K562 (cell line): ENCODE data around the gene GNB5. TPM values are rescaled to one million over a fixed set of nuclear protein-coding genes. Genes with fewer than 3 reads are reported as not detected.

ENCODE experiments used
- ATAC-seq: fragments of 200-7000 bp; cut with Tn5 transposase; 3 replicates; pipeline ENCODE4 v1.9.1; 2020; ENCODE audit warnings: moderate library complexity
- BruUV-seq: library from RNA; stranded (reverse); fragments of 400-500 nt; replicated peaks from 2 replicates; lab custom pipeline; 2021; lab: Mats Ljungman, UMichigan
- CTCF ChIA-PET: fragments of 300-600 bp; formaldehyde crosslinking; extraction: SDS; loops from one replicate; lab custom pipeline; 2021; ENCODE audit warnings: low intra/inter-chr PET ratio; lab: Yijun Ruan, JAX
- POLR2A ChIA-PET: fragments of 300-600, 350-650 bp; sonication (Branson Sonifier 250); formaldehyde crosslinking; extraction: SDS; loops from one replicate; lab custom pipeline; 2021; ENCODE audit warnings: antibody characterized with exemption, inconsistent platforms; lab: Yijun Ruan, JAX
- DNase-seq, 4 experiments: peaks; one replicate each; pipeline versions ENCODE4 v3.0.0 to v3.0.0-alpha.2; 2011 to 2018; ENCODE audit warnings: low spot score in 3 of 4, mixed read lengths in 3 of 4; ENCODE audit errors: extremely low read depth in 1 of 4
- FAIRE-seq: peaks from 2 replicates; lab custom pipeline; 2011; peaks lifted over from hg19 to GRCh38; lab: Jason Lieb, UNC
- H2AFZ ChIP-seq: 2 replicates; pipeline ENCODE4 v1.6.0; 2011; ENCODE audit warnings: low read depth, low read length, control low read depth, inconsistent platforms
- H3K27ac ChIP-seq: fragments of 200-600 bp; 3 replicates; pipeline ENCODE4 v1.8.0; 2011; ENCODE audit warnings: low read depth, mild to moderate bottlenecking, control low read depth, inconsistent platforms, low read length, moderate library complexity, mixed read lengths; ENCODE audit errors: extremely low read depth
- H3K27me3 ChIP-seq, 2 experiments: fragments of 300-600 bp in 1 of 2; 2 replicates in 1 of 2; 3 replicates in 1 of 2; pipeline versions ENCODE4 v1.6.0 to v1.8.0; 2011; ENCODE audit warnings: inconsistent platforms in 2 of 2, low read length in 2 of 2, mild to moderate bottlenecking in 1 of 2, mixed read lengths in 1 of 2, moderate library complexity in 1 of 2; ENCODE audit not compliant: control insufficient read depth in 2 of 2, insufficient read depth in 2 of 2
- H3K36me3 ChIP-seq: fragments of 300-600 bp; 3 replicates; pipeline ENCODE4 v1.8.0; 2011; ENCODE audit warnings: mild to moderate bottlenecking, low read length, inconsistent platforms; ENCODE audit not compliant: control insufficient read depth, insufficient read depth
- H3K4me1 ChIP-seq, 2 experiments: fragments of 200-600 bp in 1 of 2; replicated peaks in 1 of 2; 2 replicates in 1 of 2; 3 replicates in 1 of 2; pipeline versions ENCODE4 v1.5.1 to v1.8.0; 2011; ENCODE audit warnings: inconsistent platforms in 2 of 2, low read length in 2 of 2, mild to moderate bottlenecking in 1 of 2, mixed read lengths in 1 of 2, moderate library complexity in 1 of 2; ENCODE audit not compliant: control insufficient read depth in 2 of 2, insufficient read depth in 2 of 2
- H3K4me2 ChIP-seq: 2 replicates; pipeline ENCODE4 v1.6.1; 2011; ENCODE audit warnings: low read length, control low read depth, inconsistent platforms, mixed read lengths; ENCODE audit not compliant: insufficient read depth
- H3K4me3 ChIP-seq: fragments of 200-600 bp; sonication (generic), shearing (Covaris generic); 2 replicates; pipeline ENCODE4 v1.5.1; 2016; ENCODE audit warnings: control low read depth, inconsistent platforms
- H3K79me2 ChIP-seq: fragments of 200-600 bp; 3 replicates; pipeline ENCODE4 v1.8.0; 2011; ENCODE audit warnings: low read length, inconsistent platforms; ENCODE audit not compliant: control insufficient read depth, insufficient read depth
- H3K9ac ChIP-seq, 2 experiments: 2 replicates each; pipeline versions ENCODE4 v1.6.0 to v1.6.1; 2011; ENCODE audit warnings: low read depth in 2 of 2, low read length in 2 of 2, control low read depth in 1 of 2, inconsistent platforms in 1 of 2, mild to moderate bottlenecking in 1 of 2, mixed read lengths in 1 of 2; ENCODE audit not compliant: insufficient read depth in 1 of 2
- H3K9me1 ChIP-seq: one replicate; pipeline ENCODE4 v1.6.0; 2011; ENCODE audit warnings: inconsistent platforms, mild to moderate bottlenecking, low read length, moderate library complexity; ENCODE audit not compliant: control insufficient read depth, insufficient read depth
- H3K9me3 ChIP-seq: replicated peaks from 2 replicates; pipeline ENCODE4 v1.5.1; 2011; ENCODE audit warnings: low read depth, low read length, inconsistent platforms; ENCODE audit not compliant: control insufficient read depth, insufficient read depth
- H4K20me1 ChIP-seq: replicated peaks from 2 replicates; pipeline ENCODE4 v1.6.1; 2011; ENCODE audit warnings: low read length, inconsistent platforms, mixed read lengths; ENCODE audit not compliant: control insufficient read depth, insufficient read depth
- FOXK2 ChIP-seq, 2 experiments: fragments of 450-650 bp; IDR thresholded peaks in 1 of 2; conservative IDR thresholded peaks in 1 of 2; 2 replicates each; pipeline ENCODE4 v1.6.1; 2016; ENCODE audit warnings: low read depth in 2 of 2, mild to moderate bottlenecking in 1 of 2
- HNRNPUL1 ChIP-seq: fragments of 200-400 bp; formaldehyde crosslinking; IDR thresholded peaks from 2 replicates; pipeline ENCODE4 v1.6.1; 2017; ENCODE audit warnings: low read length
- KHSRP ChIP-seq: fragments of 450-650 bp; IDR thresholded peaks from 2 replicates; pipeline ENCODE4 v1.6.1; 2017
- RB1 ChIP-seq: fragments of 450-650 bp; IDR thresholded peaks from 2 replicates; pipeline ENCODE4 v1.6.1; 2017; ENCODE audit warnings: low read depth, mild to moderate bottlenecking
- WGBS: fragments of 100-300 bp; shearing (Covaris generic); methylation state at CpG from one replicate; pipeline ENCODE4 v1.1.6; 2016; ENCODE audit warnings: low coverage, mixed read lengths; ENCODE audit not compliant: insufficient coverage; ENCODE audit errors: missing lambda C conversion rate; 5-methylcytosine and 5-hydroxymethylcytosine counted together
- in situ Hi-C: fragments of 300-500 bp; cut with MboI; formaldehyde crosslinking; loops from 4 replicates; pipeline ENCODE4 v1.15.0; 2018; ENCODE audit warnings: inconsistent platforms, mixed read lengths
- intact Hi-C: fragments of 100-400 bp; cut with micrococcal nuclease; formaldehyde crosslinking; loops from 2 replicates; pipeline ENCODE4 v1.14.2; 2022
- polyA plus RNA-seq, 8 experiments: library from polyadenylated mRNA; depleted of rRNA in 4 of 8; stranded (reverse) in 5 of 8; unstranded in 3 of 8; fragments of >200 nt; fragmentation: Nextera tagmentation in 2 of 8; fragmentation: Illumina TruSeq in 1 of 8; extraction: Ambion mirVana in 2 of 8; extraction: Trizol in 1 of 8; gene quantifications; 2 replicates each; pipeline versions ENCODE4 v1.2.1 to v1.2.3, GENCODE V29; 2011 to 2014; ENCODE audit warnings: inconsistent platforms in 1 of 8, missing spikeins in 1 of 8
- total RNA-seq, 7 experiments: library from RNA; depleted of rRNA in 6 of 7; stranded (reverse); fragments of >200 nt in 6 of 7; fragmentation: Illumina TruSeq in 2 of 7; extraction: Trizol in 2 of 7; gene quantifications; 2 replicates each; pipeline versions ENCODE4 v1.2.1 to v1.2.3, GENCODE V29; 2011 to 2021; ENCODE audit warnings: low replicate concordance in 1 of 7
- TF ChIP-seq, protein P1 (sequence below): fragments of 450-650 bp; IDR thresholded peaks from 2 replicates; pipeline ENCODE4 v1.6.1; 2016
- TF ChIP-seq, protein P2 (sequence below): sonication (generic); formaldehyde crosslinking; IDR thresholded peaks from 2 replicates; pipeline ENCODE4 v1.8.0; 2023; ENCODE audit warnings: missing genetic modification reagents, mild to moderate bottlenecking, borderline replicate concordance
- TF ChIP-seq, protein P3 (sequence below), 2 experiments: fragments of 450-650 bp; conservative IDR thresholded peaks; 2 replicates each; pipeline ENCODE4 v1.6.1; 2017; ENCODE audit warnings: mild to moderate bottlenecking in 2 of 2, moderate library complexity in 2 of 2

The GNB5 gene
- total and polyA plus RNA-seq, 9 of the 15 experiments (the other 6 are each of a cell fraction or from before 2014, with no cell fraction given) = 0.11 to 2.1 (median 0.77) TPM

DNA sequence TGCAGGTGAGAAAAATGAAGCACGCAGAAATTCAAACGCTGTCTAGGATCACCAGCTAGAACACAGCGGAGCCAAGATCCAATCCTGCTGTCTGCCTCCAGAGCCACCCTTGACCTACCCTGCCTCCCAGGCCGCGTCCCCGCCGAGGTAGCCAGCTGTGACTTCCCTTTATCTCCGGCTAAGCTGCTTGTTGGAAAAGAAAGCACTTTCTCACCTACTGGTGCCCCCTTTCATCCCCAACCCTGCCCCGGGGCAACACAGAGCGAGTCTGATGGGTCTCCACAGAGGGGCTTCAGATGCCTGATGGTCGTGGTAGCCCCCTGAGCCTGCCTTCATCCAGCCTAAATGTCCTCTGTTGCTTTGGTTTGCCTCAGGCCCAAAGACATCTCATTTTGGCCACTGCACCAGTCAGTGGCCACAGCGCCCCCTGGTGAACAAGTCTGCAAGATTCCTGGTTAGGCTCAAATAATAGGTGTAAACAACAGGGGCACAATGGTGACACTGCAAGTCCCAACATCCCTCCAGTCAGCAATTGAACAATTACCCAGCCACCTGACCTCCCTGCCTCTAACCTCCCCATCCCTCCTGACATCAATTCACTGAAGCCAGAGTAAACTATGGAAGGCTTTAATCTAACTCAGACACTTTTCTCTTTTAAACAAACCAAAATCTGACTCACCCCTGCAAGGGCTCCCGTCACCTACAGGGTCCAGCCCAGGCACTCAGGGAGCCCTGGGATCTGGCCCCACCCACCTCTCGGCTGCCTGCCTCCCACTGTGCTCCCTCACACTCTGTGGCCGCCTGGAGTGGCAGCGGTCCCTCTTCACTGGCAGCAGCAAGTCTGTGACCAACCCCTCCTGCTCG, 51.4 kb downstream of the GNB5 start (continued):
- TF ChIP-seq HNRNPUL1 = no peak
- TF ChIP-seq FOXK2 (conservative IDR thresholded peaks at IDR 0.05 in 1 of 2, IDR thresholded peaks at IDR 0.05 in 1 of 2; ENCODE audit: low read depth in 2 of 2) = peak; percentile 88 to 94
- TF ChIP-seq RB1 = peak; percentile 45; the same call in 1 of the 2 replicates
- TF ChIP-seq, protein P1, sequence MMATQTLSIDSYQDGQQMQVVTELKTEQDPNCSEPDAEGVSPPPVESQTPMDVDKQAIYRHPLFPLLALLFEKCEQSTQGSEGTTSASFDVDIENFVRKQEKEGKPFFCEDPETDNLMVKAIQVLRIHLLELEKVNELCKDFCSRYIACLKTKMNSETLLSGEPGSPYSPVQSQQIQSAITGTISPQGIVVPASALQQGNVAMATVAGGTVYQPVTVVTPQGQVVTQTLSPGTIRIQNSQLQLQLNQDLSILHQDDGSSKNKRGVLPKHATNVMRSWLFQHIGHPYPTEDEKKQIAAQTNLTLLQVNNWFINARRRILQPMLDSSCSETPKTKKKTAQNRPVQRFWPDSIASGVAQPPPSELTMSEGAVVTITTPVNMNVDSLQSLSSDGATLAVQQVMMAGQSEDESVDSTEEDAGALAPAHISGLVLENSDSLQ = no peak

DNA sequence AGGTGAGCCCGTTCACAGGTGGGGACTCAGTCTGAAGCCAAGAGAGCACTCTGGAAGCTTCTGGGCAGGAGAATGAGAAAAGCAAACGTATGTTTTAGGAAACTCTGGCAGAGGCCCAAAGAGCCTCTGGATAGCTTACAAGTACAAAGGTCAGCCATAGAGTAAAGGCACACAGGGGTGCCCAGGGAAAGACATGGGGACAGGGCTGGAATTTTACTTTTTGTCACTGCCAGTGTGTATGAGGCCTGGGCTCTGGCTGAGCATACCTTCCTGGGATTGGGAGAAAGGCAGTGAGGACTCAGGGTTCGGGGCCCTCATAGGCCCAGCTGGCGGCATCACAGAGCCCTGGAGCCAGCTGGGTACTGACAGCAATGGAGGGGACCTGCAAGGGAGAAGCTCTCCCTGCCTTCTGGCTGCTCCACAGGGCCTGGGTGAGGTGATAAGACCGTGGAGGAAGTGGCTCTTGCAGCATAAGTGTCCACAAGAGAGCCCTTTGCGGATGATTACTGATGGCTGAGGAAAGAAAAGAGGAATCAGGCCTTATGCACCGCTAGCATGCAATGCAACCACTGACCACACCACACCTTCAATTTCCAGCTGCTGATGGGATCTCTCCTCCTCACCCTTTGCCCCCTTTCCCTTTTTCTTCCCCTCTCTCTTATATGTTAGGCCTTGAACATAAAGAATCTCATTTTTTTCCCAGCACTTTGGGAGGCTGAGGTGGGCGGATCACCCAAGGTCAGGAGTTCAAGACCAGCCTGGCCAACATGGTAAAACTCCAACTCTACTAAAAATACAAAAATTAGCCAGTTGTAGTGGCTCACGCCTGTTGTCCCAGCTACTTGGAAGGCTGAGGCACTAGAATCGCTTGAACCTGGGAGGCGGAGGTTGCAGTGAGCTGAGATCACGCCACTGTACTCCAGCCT, 53.5 kb downstream of the GNB5 start:
- intact Hi-C loops (loop anchor here (5.0 kb wide), 1 partner anchor 35 kb away; no protein-coding TSS in a partner anchor), in situ Hi-C loops (no loop called here)
- TF ChIP-seq KHSRP = no peak
- TF ChIP-seq, protein P2, sequence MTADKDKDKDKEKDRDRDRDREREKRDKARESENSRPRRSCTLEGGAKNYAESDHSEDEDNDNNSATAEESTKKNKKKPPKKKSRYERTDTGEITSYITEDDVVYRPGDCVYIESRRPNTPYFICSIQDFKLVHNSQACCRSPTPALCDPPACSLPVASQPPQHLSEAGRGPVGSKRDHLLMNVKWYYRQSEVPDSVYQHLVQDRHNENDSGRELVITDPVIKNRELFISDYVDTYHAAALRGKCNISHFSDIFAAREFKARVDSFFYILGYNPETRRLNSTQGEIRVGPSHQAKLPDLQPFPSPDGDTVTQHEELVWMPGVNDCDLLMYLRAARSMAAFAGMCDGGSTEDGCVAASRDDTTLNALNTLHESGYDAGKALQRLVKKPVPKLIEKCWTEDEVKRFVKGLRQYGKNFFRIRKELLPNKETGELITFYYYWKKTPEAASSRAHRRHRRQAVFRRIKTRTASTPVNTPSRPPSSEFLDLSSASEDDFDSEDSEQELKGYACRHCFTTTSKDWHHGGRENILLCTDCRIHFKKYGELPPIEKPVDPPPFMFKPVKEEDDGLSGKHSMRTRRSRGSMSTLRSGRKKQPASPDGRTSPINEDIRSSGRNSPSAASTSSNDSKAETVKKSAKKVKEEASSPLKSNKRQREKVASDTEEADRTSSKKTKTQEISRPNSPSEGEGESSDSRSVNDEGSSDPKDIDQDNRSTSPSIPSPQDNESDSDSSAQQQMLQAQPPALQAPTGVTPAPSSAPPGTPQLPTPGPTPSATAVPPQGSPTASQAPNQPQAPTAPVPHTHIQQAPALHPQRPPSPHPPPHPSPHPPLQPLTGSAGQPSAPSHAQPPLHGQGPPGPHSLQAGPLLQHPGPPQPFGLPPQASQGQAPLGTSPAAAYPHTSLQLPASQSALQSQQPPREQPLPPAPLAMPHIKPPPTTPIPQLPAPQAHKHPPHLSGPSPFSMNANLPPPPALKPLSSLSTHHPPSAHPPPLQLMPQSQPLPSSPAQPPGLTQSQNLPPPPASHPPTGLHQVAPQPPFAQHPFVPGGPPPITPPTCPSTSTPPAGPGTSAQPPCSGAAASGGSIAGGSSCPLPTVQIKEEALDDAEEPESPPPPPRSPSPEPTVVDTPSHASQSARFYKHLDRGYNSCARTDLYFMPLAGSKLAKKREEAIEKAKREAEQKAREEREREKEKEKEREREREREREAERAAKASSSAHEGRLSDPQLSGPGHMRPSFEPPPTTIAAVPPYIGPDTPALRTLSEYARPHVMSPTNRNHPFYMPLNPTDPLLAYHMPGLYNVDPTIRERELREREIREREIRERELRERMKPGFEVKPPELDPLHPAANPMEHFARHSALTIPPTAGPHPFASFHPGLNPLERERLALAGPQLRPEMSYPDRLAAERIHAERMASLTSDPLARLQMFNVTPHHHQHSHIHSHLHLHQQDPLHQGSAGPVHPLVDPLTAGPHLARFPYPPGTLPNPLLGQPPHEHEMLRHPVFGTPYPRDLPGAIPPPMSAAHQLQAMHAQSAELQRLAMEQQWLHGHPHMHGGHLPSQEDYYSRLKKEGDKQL (CRISPR knock-in tag) = no peak
- TF ChIP-seq, protein P3, sequence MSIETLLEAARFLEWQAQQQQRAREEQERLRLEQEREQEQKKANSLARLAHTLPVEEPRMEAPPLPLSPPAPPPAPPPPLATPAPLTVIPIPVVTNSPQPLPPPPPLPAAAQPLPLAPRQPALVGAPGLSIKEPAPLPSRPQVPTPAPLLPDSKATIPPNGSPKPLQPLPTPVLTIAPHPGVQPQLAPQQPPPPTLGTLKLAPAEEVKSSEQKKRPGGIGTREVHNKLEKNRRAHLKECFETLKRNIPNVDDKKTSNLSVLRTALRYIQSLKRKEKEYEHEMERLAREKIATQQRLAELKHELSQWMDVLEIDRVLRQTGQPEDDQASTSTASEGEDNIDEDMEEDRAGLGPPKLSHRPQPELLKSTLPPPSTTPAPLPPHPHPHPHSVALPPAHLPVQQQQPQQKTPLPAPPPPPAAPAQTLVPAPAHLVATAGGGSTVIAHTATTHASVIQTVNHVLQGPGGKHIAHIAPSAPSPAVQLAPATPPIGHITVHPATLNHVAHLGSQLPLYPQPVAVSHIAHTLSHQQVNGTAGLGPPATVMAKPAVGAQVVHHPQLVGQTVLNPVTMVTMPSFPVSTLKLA (conservative IDR thresholded peaks at IDR 0.05) = no peak

More for the DNA sequence above, 53.5 kb downstream of the GNB5 start:
- Histone ChIP-seq H3K4me3 (no peak overlapping the region), H3K9me3 (no peaks in the 10 kb centered on the region), H3K9me1 (no peaks in the 10 kb centered on the region), H3K4me2 (no peak overlapping the region), H3K9ac (no peak overlapping the region), H4K20me1 (no peaks in the 10 kb centered on the region), H3K27ac (no peak overlapping the region), H3K79me2 (no peaks in the 10 kb centered on the region), H3K4me1 (peaks cover 12 to 21% of the 10 kb centered on the region in 2 experiments; a peak in 4 of 5 replicates), H3K27me3 (no peaks in the 10 kb centered on the region), H2AFZ (no peak overlapping the region), H3K36me3 (no peaks in the 10 kb centered on the region)
- 44% methylated on average over 11 of the region's 12 CpGs for WGBS
- FAIRE-seq = peak; percentile 40
- peak; percentile 18 to 76 (median 43) for DNase-seq
- BruUV-seq = no TSS peak
- ChIA-PET POLR2A (interaction anchor here (0.7 kb wide), 2 partner anchors 41 to 149 kb away, joined by 3 read pairs; no protein-coding TSS in a partner anchor), CTCF (interaction anchor here (1.6 kb wide), 1 partner anchor 156 kb away, joined by 3 read pairs; no protein-coding TSS in a partner anchor)
- ATAC-seq = peak; percentile 78
